H54 (cell line): ENCODE results near the gene ANKFN1.

ENCODE experiments used
- DNase-seq: peaks from one replicate; pipeline ENCODE4 v3.0.0; 2011; ENCODE audit warnings: low spot score, mixed read lengths; ENCODE audit not compliant: insufficient read length
- FAIRE-seq: peaks from 3 replicates; lab custom pipeline; 2011; peaks lifted over from hg19 to GRCh38; lab: Jason Lieb, UNC
- POLR2A ChIP-seq: IDR thresholded peaks from 2 replicates; pipeline ENCODE4 v1.6.1; 2011; ENCODE audit warnings: low read depth, mild to moderate bottlenecking, low read length

Gene ANKFN1

GRCh38 chr17:56300144-56300543 lies 146.9 kb downstream of the ANKFN1 start:
- DNase-seq: no peak
- no peak for TF ChIP-seq POLR2A
- FAIRE-seq: no peak

GRCh38 chr17:56305007-56305406 lies 151.7 kb downstream of the ANKFN1 start:
- DNase-seq (no peak), FAIRE-seq (peak; percentile 60)
- TF ChIP-seq POLR2A: no peak

GRCh38 chr17:56309897-56310296 lies 156.6 kb downstream of the ANKFN1 start:
- no peak for TF ChIP-seq POLR2A
- FAIRE-seq: no peak
- no peak for DNase-seq

- FAIRE-seq (no peak), DNase-seq (no peak)
- no peak for TF ChIP-seq POLR2A
Observed at GRCh38 chr17:56310782-56311181, 157.5 kb downstream of the ANKFN1 start.

GRCh38 chr17:56313201-56313600 lies 159.9 kb downstream of the ANKFN1 start:
- FAIRE-seq: no peak
- no peak for TF ChIP-seq POLR2A

GRCh38 chr17:56314026-56314425 lies 160.8 kb downstream of the ANKFN1 start:
- FAIRE-seq (no peak), DNase-seq (no peak)
- no peak for TF ChIP-seq POLR2A

More at GRCh38 chr17:56313201-56313600, 159.9 kb downstream of the ANKFN1 start:
- DNase-seq: no peak

GRCh38 chr17:56314984-56315602 lies 161.8 kb downstream of the ANKFN1 start:
- FAIRE-seq (no peak), DNase-seq (no peak)
- no peak for TF ChIP-seq POLR2A

GRCh38 chr17:56316604-56317003 lies 163.3 kb downstream of the ANKFN1 start:
- FAIRE-seq (no peak), DNase-seq (no peak)
- TF ChIP-seq POLR2A: no peak

GRCh38 chr17:56317351-56318208 lies 164.3 kb downstream of the ANKFN1 start:
- no peak for TF ChIP-seq POLR2A
- peak; percentile 60 for FAIRE-seq
- DNase-seq: no peak

GRCh38 chr17:56319531-56319930 lies 166.3 kb downstream of the ANKFN1 start:
- TF ChIP-seq POLR2A: no peak
- peak; percentile 18 for DNase-seq

GRCh38 chr17:56320443-56320842 lies 167.2 kb downstream of the ANKFN1 start:
- DNase-seq (no peak), FAIRE-seq (no peak)
- no peak for TF ChIP-seq POLR2A

More at GRCh38 chr17:56319531-56319930, 166.3 kb downstream of the ANKFN1 start:
- FAIRE-seq: peak; percentile 94

- FAIRE-seq (no peak), DNase-seq (no peak)
- no peak for TF ChIP-seq POLR2A
Observed at GRCh38 chr17:56322991-56323390, 169.7 kb downstream of the ANKFN1 start.

GRCh38 chr17:56324676-56325075 lies 171.4 kb downstream of the ANKFN1 start:
- TF ChIP-seq POLR2A: no peak
- DNase-seq: no peak
- FAIRE-seq: no peak

- TF ChIP-seq POLR2A: no peak
- FAIRE-seq: no peak
- DNase-seq: no peak
Observed at GRCh38 chr17:56325313-56326000, 172.2 kb downstream of the ANKFN1 start.

GRCh38 chr17:56326001-56326359 lies 172.7 kb downstream of the ANKFN1 start:
- FAIRE-seq (no peak), DNase-seq (no peak)
- no peak for TF ChIP-seq POLR2A
